Measurements from ENCODE around the gene CTNNA1. TPM values are rescaled to one million over a fixed set of nuclear protein-coding genes. Genes with fewer than 3 reads are reported as not detected.

CTNNA1 gene
- polyA plus RNA-seq, 1 of the 3 experiments (the other 2 are of a cell fraction): 130 TPM

GRCh38 chr5:138925090-138925635, 171.9 kb downstream of the CTNNA1 start:
- H3K27me3 ChIP-seq (ENCODE audit: insufficient read depth): no peaks in the 10 kb centered on the region
- no peak for DNase-seq
- H3K4me1 ChIP-seq (ENCODE audit: control insufficient read depth in 1 of 2, insufficient read depth in 2 of 2, low read depth in 1 of 2, low read length in 1 of 2): peaks cover 6 to 26% of the 10 kb centered on the region in 2 experiments; a peak in 3 of 4 replicates
- no peak overlapping the region for H3K27ac ChIP-seq (ENCODE audit: low read depth in 2 of 2, low read length in 1 of 2)
- ChIA-PET POLR2A (no interaction called here), CTCF (interaction anchor here (0.9 kb wide), 1 partner anchor 29 kb away, joined by 3 read pairs; no protein-coding TSS in a partner anchor)
- no peak overlapping the region for H3K4me3 ChIP-seq (ENCODE audit: low read depth in 2 of 2, low read length in 1 of 2)
- no peak overlapping the region for H3K9ac ChIP-seq
- no peak overlapping the region for H3K4me2 ChIP-seq
- peaks cover 5% of the 10 kb centered on the region for H3F3A ChIP-seq (replicated peaks; ENCODE audit: insufficient read depth)
- TF ChIP-seq POLR2AphosphoS5 (IDR thresholded peaks at IDR 0.05; ENCODE audit: low read depth, low read length): no peak
- H3K79me2 ChIP-seq (ENCODE audit: insufficient read depth): peaks cover 34% of the 10 kb centered on the region
- H3K36me3 ChIP-seq (replicated peaks in 1 of 2; ENCODE audit: control insufficient read depth in 1 of 2, insufficient read depth in 2 of 2, low read length in 1 of 2): peaks cover 42 to 49% of the 10 kb centered on the region in 2 experiments
- H4K20me1 ChIP-seq (ENCODE audit: insufficient read depth): peaks cover 22% of the 10 kb centered on the region
- 94% methylated on average over 12 of the region's 12 CpGs for WGBS (ENCODE audit: low lambda C conversion rate)
- H3K9me3 ChIP-seq: no peaks in the 10 kb centered on the region
- H2AFZ ChIP-seq (ENCODE audit: low read depth): no peak overlapping the region
- H3K9me2 ChIP-seq: no peaks in the 10 kb centered on the region

- Histone ChIP-seq H3K27ac (ENCODE audit: low read depth in 2 of 2, low read length in 1 of 2) (no peak overlapping the region), H2AFZ (ENCODE audit: low read depth) (no peak overlapping the region), H3K9ac (no peak overlapping the region), H3K4me1 (ENCODE audit: control insufficient read depth in 1 of 2, insufficient read depth in 2 of 2, low read depth in 1 of 2, low read length in 1 of 2) (peaks cover under 1 to 30% of the 10 kb centered on the region in 2 experiments; a peak in 3 of 4 replicates), H3K9me2 (no peaks in the 10 kb centered on the region), H3F3A (replicated peaks; ENCODE audit: insufficient read depth) (peaks cover 1% of the 10 kb centered on the region), H4K20me1 (ENCODE audit: insufficient read depth) (peaks cover 14% of the 10 kb centered on the region; the same call in 1 of the 2 replicates), H3K4me2 (no peak overlapping the region), H3K4me3 (ENCODE audit: low read depth in 2 of 2, low read length in 1 of 2) (no peak overlapping the region), H3K36me3 (replicated peaks in 1 of 2; ENCODE audit: control insufficient read depth in 1 of 2, insufficient read depth in 2 of 2, low read length in 1 of 2) (peaks cover 53% of the 10 kb centered on the region in 2 experiments), H3K27me3 (ENCODE audit: insufficient read depth) (no peaks in the 10 kb centered on the region), H3K79me2 (ENCODE audit: insufficient read depth) (peaks cover 26% of the 10 kb centered on the region), H3K9me3 (no peaks in the 10 kb centered on the region)
- WGBS (ENCODE audit: low lambda C conversion rate): 95% methylated on average over 10 of the region's 11 CpGs
- no peak for TF ChIP-seq ELF1 (IDR thresholded peaks at IDR 0.05)
- no peak for TF ChIP-seq POLR2AphosphoS5 (IDR thresholded peaks at IDR 0.05; ENCODE audit: low read depth, low read length)
- no peak for TF ChIP-seq GATA2 (CRISPR knock-in tag; IDR thresholded peaks at IDR 0.05)
- TF ChIP-seq, protein P1, sequence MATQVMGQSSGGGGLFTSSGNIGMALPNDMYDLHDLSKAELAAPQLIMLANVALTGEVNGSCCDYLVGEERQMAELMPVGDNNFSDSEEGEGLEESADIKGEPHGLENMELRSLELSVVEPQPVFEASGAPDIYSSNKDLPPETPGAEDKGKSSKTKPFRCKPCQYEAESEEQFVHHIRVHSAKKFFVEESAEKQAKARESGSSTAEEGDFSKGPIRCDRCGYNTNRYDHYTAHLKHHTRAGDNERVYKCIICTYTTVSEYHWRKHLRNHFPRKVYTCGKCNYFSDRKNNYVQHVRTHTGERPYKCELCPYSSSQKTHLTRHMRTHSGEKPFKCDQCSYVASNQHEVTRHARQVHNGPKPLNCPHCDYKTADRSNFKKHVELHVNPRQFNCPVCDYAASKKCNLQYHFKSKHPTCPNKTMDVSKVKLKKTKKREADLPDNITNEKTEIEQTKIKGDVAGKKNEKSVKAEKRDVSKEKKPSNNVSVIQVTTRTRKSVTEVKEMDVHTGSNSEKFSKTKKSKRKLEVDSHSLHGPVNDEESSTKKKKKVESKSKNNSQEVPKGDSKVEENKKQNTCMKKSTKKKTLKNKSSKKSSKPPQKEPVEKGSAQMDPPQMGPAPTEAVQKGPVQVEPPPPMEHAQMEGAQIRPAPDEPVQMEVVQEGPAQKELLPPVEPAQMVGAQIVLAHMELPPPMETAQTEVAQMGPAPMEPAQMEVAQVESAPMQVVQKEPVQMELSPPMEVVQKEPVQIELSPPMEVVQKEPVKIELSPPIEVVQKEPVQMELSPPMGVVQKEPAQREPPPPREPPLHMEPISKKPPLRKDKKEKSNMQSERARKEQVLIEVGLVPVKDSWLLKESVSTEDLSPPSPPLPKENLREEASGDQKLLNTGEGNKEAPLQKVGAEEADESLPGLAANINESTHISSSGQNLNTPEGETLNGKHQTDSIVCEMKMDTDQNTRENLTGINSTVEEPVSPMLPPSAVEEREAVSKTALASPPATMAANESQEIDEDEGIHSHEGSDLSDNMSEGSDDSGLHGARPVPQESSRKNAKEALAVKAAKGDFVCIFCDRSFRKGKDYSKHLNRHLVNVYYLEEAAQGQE (IDR thresholded peaks at IDR 0.05; ENCODE audit: low read depth, low read length): no peak
- no peak for TF ChIP-seq GABPA (IDR thresholded peaks at IDR 0.05; ENCODE audit: low read depth)
- no peak for TF ChIP-seq NFIC (IDR thresholded peaks at IDR 0.05; ENCODE audit: borderline replicate concordance)
- TF ChIP-seq RFX5 (IDR thresholded peaks at IDR 0.05; ENCODE audit: low read length): no peak
- no peak for TF ChIP-seq RXRA (IDR thresholded peaks at IDR 0.05; ENCODE audit: borderline replicate concordance, low read depth)
- TF ChIP-seq RAD21 (IDR thresholded peaks at IDR 0.05; ENCODE audit: low read length): no peak
- TF ChIP-seq FOXJ3 (CRISPR knock-in tag; IDR thresholded peaks at IDR 0.05): no peak
- no peak for DNase-seq
- POLR2A ChIA-PET: no interaction called here
- CTCF ChIA-PET: no interaction called here
These were observed 173.0 kb downstream of the CTNNA1 start for GRCh38 chr5:138926257-138926656.

Measured in SK-N-SH (cell line).